Sigmoid colon (tissue), 7 donors: ENCODE measurements around the gene PBX2. TPM values are rescaled to one million over a fixed set of nuclear protein-coding genes. Genes with fewer than 3 reads are reported as not detected.
"Not testable (repeated sequence)": the region's sequence is repeated elsewhere in the genome, so short reads cannot be mapped to it uniquely, and the experiment has no call there.

Experiments
- DNase-seq: peaks from one replicate; pipeline ENCODE4 v3.0.0-alpha.2; 2019
- H3K27ac ChIP-seq, 4 donors: fragments of 200-600 bp; sonication (generic); one replicate each; pipeline ENCODE4 v1.5.1; 2016 to 2019; ENCODE audit warnings: mild to moderate bottlenecking in 1 of 4
- H3K27me3 ChIP-seq, 3 donors: fragments of 200-600 bp; sonication (generic); one replicate each; pipeline ENCODE4 v1.5.1; 2019; ENCODE audit warnings: mild to moderate bottlenecking in 1 of 3
- H3K36me3 ChIP-seq, 4 donors: fragments of 200-600 bp; sonication (generic); one replicate each; pipeline ENCODE4 v1.5.1; 2016 to 2019
- H3K4me1 ChIP-seq, 4 donors: fragments of 200-600 bp; sonication (generic); one replicate each; pipeline ENCODE4 v1.5.1; 2017 to 2019
- H3K4me3 ChIP-seq, 4 donors: fragments of 200-600 bp; sonication (generic); one replicate each; pipeline ENCODE4 v1.5.1; 2017 to 2019; ENCODE audit warnings: mild to moderate bottlenecking in 2 of 4, moderate library complexity in 1 of 4
- H3K9me3 ChIP-seq, 4 donors: fragments of 200-600 bp in 3 of 4; sonication (generic) in 3 of 4; one replicate each; pipeline versions ENCODE4 v1.5.1 to v1.6.1; 2013 to 2019
- EP300 ChIP-seq, 4 donors: sonication (generic); formaldehyde crosslinking; IDR thresholded peaks; one replicate each; pipeline ENCODE4 v1.6.1; 2017; ENCODE audit warnings: antibody characterized with exemption in 4 of 4
- POLR2A ChIP-seq, 2 donors: fragments of 450-650 bp; IDR thresholded peaks; one replicate each; pipeline ENCODE4 v1.6.1; 2016; ENCODE audit warnings: antibody characterized with exemption in 2 of 2, mild to moderate bottlenecking in 2 of 2, moderate library complexity in 2 of 2
- POLR2AphosphoS5 ChIP-seq, 4 donors: sonication (generic); formaldehyde crosslinking; IDR thresholded peaks; one replicate each; pipeline ENCODE4 v1.6.1; 2017; ENCODE audit warnings: antibody characterized with exemption in 4 of 4
- WGBS, 2 donors: extraction: QIAGEN DNeasy Blood & Tissue Kit; methylation state at CpG; one replicate each; pipeline ENCODE4 v1.1.7; 2013; 5-methylcytosine and 5-hydroxymethylcytosine counted together
- intact Hi-C: fragments of 100-400 bp; cut with DNase I; formaldehyde crosslinking; loops from one replicate; pipeline ENCODE4 v1.15.1; 2023
- polyA plus RNA-seq, 3 donors: library from polyadenylated mRNA; stranded (reverse); fragments of 200-250 nt; gene quantifications; one replicate each; pipeline ENCODE4 v1.2.3, GENCODE V29; 2013
- total RNA-seq, 4 donors: library from RNA; depleted of rRNA; stranded (reverse); fragments of >200 nt; gene quantifications; one replicate each; pipeline ENCODE4 v1.1.0, GENCODE V29; 2016
- TF ChIP-seq, protein P1 (sequence below), 4 experiments: fragments of 450-650 bp in 3 of 4; fragments of 200-600 bp in 1 of 4; IDR thresholded peaks; one replicate each; pipeline ENCODE4 v1.5.1; 2016 to 2019; ENCODE audit warnings: antibody characterized with exemption in 4 of 4, mild to moderate bottlenecking in 3 of 4, moderate library complexity in 2 of 4
- donor health status: healthy with polysubstance abuse.
- donor health status: Bipolar disorder and iron deficiency.
- donor health status: healthy.

The PBX2 gene
- total and polyA plus RNA-seq, 7 donors = 16.6 to 67.7 (median 54.2) TPM

DNA sequence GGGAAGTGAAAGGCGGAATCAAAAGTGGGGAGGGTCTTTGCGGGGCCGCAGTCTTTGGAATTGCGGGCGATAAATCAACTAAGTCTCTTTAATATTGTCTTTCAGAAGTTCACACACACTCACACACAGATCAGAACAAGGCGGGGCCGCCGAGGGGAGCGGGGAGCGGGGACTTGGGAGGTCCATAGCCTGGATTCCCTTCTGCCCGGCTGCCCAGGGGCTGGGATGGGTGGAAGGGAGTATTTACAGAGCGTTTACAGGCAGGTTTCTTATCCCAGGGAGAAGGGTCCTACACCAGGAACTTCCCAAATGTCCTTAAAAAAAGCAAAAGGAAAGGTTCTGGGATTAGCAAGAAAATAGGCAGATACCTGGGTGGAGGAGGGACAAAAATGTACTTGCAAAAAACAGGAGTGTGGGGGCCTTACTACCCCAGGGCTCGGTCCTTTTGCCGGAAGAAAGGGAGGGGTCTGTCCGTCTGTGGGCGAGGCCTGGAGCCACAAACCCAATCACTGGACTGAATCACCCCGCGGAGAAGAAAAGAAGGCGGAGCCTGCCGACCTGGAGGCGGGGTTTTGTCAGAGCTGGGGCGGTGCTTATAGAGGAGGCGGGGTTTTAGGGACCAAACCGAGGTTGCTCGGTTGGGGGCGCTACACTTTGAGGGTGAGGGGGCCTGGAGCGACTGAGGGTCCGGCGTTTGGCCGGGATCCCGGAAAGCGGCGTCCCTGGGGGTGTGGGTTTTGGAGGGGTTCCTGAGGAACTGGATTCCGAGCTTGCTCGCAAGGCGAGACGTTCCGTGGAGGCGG, 41.5 kb downstream of the PBX2 start:
- peaks cover 0 to 18% (median 0%) of the 10 kb centered on the region in 4 donors for H3K36me3 ChIP-seq
- H3K9me3 ChIP-seq = no peaks in the 10 kb centered on the region
- H3K27ac ChIP-seq = peak overlapping the region in 1 of 4 donors; percentile 7
- no peak for TF ChIP-seq EP300 (IDR thresholded peaks at IDR 0.05)
- no peak for TF ChIP-seq POLR2A (IDR thresholded peaks at IDR 0.05)
- TF ChIP-seq POLR2AphosphoS5 (IDR thresholded peaks at IDR 0.05) = no peak
- TF ChIP-seq, protein P1, sequence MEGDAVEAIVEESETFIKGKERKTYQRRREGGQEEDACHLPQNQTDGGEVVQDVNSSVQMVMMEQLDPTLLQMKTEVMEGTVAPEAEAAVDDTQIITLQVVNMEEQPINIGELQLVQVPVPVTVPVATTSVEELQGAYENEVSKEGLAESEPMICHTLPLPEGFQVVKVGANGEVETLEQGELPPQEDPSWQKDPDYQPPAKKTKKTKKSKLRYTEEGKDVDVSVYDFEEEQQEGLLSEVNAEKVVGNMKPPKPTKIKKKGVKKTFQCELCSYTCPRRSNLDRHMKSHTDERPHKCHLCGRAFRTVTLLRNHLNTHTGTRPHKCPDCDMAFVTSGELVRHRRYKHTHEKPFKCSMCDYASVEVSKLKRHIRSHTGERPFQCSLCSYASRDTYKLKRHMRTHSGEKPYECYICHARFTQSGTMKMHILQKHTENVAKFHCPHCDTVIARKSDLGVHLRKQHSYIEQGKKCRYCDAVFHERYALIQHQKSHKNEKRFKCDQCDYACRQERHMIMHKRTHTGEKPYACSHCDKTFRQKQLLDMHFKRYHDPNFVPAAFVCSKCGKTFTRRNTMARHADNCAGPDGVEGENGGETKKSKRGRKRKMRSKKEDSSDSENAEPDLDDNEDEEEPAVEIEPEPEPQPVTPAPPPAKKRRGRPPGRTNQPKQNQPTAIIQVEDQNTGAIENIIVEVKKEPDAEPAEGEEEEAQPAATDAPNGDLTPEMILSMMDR (IDR thresholded peaks at IDR 0.05) = no peak
- peak overlapping the region in 3 of 4 donors; percentile 7 to 13 (median 11) for H3K4me3 ChIP-seq
- no peaks in the 10 kb centered on the region for H3K27me3 ChIP-seq
- H3K4me1 ChIP-seq = peaks cover 0 to 39% (median 34%) of the 10 kb centered on the region in 4 donors
- intact Hi-C loops = loop anchor here (1.0 kb wide), 1 partner anchor 17 kb away; no protein-coding TSS in a partner anchor
- WGBS, 2 donors = 24 to 37% methylated on average over 39 of the region's 39 CpGs
- DNase-seq = no peak

DNA sequence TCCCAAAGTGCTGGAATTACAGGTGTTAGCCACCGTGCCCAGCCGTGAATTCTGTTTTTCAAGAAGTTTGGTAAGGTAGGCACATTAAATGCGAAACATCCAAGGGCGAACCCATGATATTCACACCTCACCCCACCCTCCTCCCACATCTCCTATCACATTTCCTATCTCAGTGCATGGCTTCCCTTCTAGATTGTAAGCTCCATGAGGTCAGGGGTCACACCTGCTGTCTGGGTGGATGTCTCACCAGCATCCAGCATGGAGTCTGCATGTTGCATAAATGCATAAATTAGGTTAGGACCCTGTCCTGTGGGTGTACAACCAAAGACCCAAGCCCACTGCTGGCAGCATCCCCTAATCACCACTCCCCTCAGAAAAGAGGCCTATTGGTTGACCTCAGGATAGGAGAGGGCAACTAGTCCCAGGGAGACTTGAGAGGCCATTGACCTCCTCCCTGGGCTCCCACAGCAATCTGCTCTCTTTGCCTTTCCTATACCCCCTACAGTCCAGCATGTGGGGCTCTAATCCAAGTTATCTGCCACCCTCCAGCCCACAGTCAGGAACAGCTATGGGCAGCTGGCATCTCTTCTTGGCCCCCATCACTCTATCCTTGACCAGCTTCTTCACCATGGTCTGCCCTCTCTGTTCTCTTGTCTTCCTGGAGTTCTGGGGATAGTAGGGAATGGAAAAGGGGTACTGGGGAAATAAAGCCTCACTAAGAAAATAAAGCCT, 42.4 kb downstream of the PBX2 start:
- Histone ChIP-seq H3K4me3 (no peak overlapping the region), H3K4me1 (peaks cover 0 to 29% (median 25%) of the 10 kb centered on the region in 4 donors), H3K27ac (no peak overlapping the region)

DNA sequence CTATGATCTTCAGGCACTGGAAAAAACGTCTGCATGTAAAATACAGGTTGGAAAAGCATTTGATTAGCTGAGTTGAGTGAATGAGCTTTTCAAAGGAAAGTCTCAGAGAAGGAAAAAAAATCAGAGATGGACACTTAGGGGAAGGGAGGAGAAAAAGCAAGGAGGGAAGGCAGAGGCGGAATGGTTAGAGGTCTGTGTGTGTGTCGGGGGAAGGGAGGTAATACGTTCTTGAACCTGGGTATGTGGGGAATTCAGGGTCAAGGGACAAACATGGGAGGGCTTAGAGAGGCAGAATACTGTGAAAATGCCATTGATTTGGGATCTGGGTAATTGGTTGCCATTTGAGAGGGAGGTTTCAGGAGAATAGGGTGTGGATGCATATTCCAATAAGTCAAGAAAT, 43.3 kb downstream of the PBX2 start:
- H3K27ac ChIP-seq = no peak overlapping the region
- WGBS, 2 donors = 60 to 79% methylated on average over 4 of the region's 4 CpGs
- TF ChIP-seq POLR2AphosphoS5 (IDR thresholded peaks at IDR 0.05) (no peak), EP300 (IDR thresholded peaks at IDR 0.05) (no peak), POLR2A (IDR thresholded peaks at IDR 0.05) (no peak)
- TF ChIP-seq, protein P1 (IDR thresholded peaks at IDR 0.05) = no peak

More for the DNA sequence above, 42.4 kb downstream of the PBX2 start:
- Histone ChIP-seq H3K36me3 (peaks cover 0 to 18% (median 0%) of the 10 kb centered on the region in 4 donors), H3K9me3 (no peaks in the 10 kb centered on the region), H3K27me3 (no peaks in the 10 kb centered on the region)
- intact Hi-C loops = loop anchor here (1.0 kb wide), 1 partner anchor 16 kb away; no protein-coding TSS in a partner anchor
- no peak for DNase-seq
- 90 to 91% methylated on average over 4 of the region's 4 CpGs for WGBS, 2 donors
- TF ChIP-seq POLR2A (IDR thresholded peaks at IDR 0.05) = no peak
- TF ChIP-seq, protein P1 (IDR thresholded peaks at IDR 0.05) = no peak
- no peak for TF ChIP-seq EP300 (IDR thresholded peaks at IDR 0.05)
- TF ChIP-seq POLR2AphosphoS5 (IDR thresholded peaks at IDR 0.05) = no peak

DNA sequence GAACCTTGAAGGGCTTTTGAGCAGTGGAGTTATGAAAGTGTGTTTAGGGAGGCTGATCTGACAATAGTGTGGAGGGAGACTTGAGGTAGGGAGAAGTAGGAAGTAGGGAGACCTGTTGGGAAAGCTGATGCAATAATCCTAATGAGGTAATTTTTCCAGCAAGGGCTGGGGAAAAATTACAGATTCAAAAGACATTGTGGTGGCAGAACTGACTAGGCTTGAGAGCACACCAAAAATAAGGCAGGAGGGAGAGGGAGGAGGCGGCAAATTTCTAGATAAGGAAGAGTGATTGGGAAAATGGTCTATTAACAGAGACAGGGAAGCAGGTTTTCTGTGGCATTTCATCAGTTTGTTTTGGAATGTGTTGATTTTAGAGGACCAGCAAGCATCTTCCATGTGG, 43.7 kb downstream of the PBX2 start:
- Histone ChIP-seq H3K4me1 (peaks cover 0 to 18% (median 17%) of the 10 kb centered on the region in 4 donors), H3K27ac (no peak overlapping the region), H3K27me3 (no peaks in the 10 kb centered on the region), H3K36me3 (peaks cover 0 to 18% (median 0%) of the 10 kb centered on the region in 4 donors), H3K4me3 (no peak overlapping the region), H3K9me3 (no peaks in the 10 kb centered on the region)
- no peak for DNase-seq
- 92 to 94% methylated on average over 1 of the region's 1 CpG for WGBS, 2 donors
- intact Hi-C loops = no loop called here
- TF ChIP-seq POLR2A (IDR thresholded peaks at IDR 0.05) (no peak), EP300 (IDR thresholded peaks at IDR 0.05) (no peak), POLR2AphosphoS5 (IDR thresholded peaks at IDR 0.05) (no peak)
- TF ChIP-seq, protein P1 (IDR thresholded peaks at IDR 0.05) = no peak

More for the DNA sequence above, 43.3 kb downstream of the PBX2 start:
- no peaks in the 10 kb centered on the region for H3K27me3 ChIP-seq
- DNase-seq = no peak
- peaks cover 0 to 18% (median 0%) of the 10 kb centered on the region in 4 donors for H3K36me3 ChIP-seq
- H3K4me1 ChIP-seq = peaks cover 0 to 22% (median 19%) of the 10 kb centered on the region in 4 donors
- H3K4me3 ChIP-seq = no peak overlapping the region
- intact Hi-C loops = no loop called here
- H3K9me3 ChIP-seq = no peaks in the 10 kb centered on the region

DNA sequence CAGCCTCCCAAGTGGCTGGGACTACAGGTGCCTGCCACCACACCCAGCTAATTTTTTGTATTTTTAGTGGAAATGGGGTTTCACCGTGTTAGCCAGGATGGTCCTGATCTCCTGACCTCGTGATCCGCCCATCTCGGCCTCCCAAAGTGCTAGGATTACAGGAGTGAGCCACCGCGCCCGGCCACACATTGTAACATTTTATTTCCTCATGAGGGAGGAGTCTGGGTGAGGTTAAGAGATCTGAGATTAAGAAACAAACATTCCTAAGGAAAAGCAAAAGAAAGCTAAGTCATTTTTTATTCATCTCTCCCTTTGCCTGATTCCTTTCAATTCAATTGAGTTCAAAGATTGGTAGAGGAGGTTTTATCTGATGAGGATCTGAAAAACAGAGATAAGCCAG, 45.8 kb downstream of the PBX2 start:
- peaks cover 0 to 13% (median 0%) of the 10 kb centered on the region in 4 donors for H3K36me3 ChIP-seq
- not testable (repeated sequence) for H3K27me3 ChIP-seq, H3K27ac ChIP-seq

More for the DNA sequence above, 45.8 kb downstream of the PBX2 start:
- 17 to 73% methylated on average over 7 of the region's 7 CpGs for WGBS, 2 donors
- H3K4me3 ChIP-seq, intact Hi-C loops, H3K4me1 ChIP-seq, DNase-seq, H3K9me3 ChIP-seq: not testable (repeated sequence)
